Loucy (cell line): Measurements from ENCODE around the gene TEKT3.

Source experiments
- H2AFZ ChIP-seq: fragments of 200-600 bp; sonication (generic); 2 replicates; pipeline ENCODE4 v1.6.0; 2016; ENCODE audit warnings: antibody characterized with exemption, mild to moderate bottlenecking, low read length, moderate library complexity
- H3F3A ChIP-seq: fragments of 200-600 bp; 2 replicates; pipeline ENCODE4 v1.6.0; 2016; ENCODE audit warnings: antibody characterized with exemption, low read depth, mild to moderate bottlenecking
- H3K27me3 ChIP-seq: fragments of 200-600 bp; sonication (generic); 2 replicates; pipeline ENCODE4 v1.6.1; 2014; ENCODE audit warnings: low read length, mild to moderate bottlenecking; ENCODE audit not compliant: insufficient read depth, poor library complexity, severe bottlenecking
- H3K36me3 ChIP-seq: fragments of 200-600 bp; sonication (generic); 2 replicates; pipeline ENCODE4 v1.6.1; 2016; ENCODE audit warnings: low read length; ENCODE audit not compliant: insufficient read depth
- H3K4me1 ChIP-seq: fragments of 200-600 bp; sonication (generic); 2 replicates; pipeline ENCODE4 v1.5.1; 2014; ENCODE audit warnings: low read length, mild to moderate bottlenecking; ENCODE audit not compliant: insufficient read depth, poor library complexity, severe bottlenecking
- H3K4me2 ChIP-seq: fragments of 200-600 bp; sonication (generic); 2 replicates; pipeline ENCODE4 v1.6.0; 2014; ENCODE audit warnings: antibody characterized with exemption, low read length, low read depth, mild to moderate bottlenecking; ENCODE audit not compliant: poor library complexity, severe bottlenecking
- H3K4me3 ChIP-seq: fragments of 200-600 bp; sonication (generic); 2 replicates; pipeline ENCODE4 v1.5.1; 2014; ENCODE audit warnings: low read length, mild to moderate bottlenecking, mixed read lengths; ENCODE audit not compliant: poor library complexity, severe bottlenecking
- H3K79me2 ChIP-seq: fragments of 200-600 bp; sonication (generic); 2 replicates; pipeline ENCODE4 v1.6.1; 2014; ENCODE audit warnings: low read length; ENCODE audit not compliant: insufficient read depth
- H3K9ac ChIP-seq: fragments of 200-600 bp; sonication (generic); 2 replicates; pipeline ENCODE4 v1.6.0; 2014; ENCODE audit warnings: mild to moderate bottlenecking, low read depth, low read length, moderate library complexity; ENCODE audit not compliant: poor library complexity, severe bottlenecking
- H3K9me2 ChIP-seq: fragments of 200-600 bp; sonication (generic); replicated peaks from 2 replicates; pipeline ENCODE4 v1.6.1; 2016; ENCODE audit warnings: low read depth, low read length, mixed read lengths
- H3K9me3 ChIP-seq: fragments of 200-600 bp; sonication (generic); 2 replicates; pipeline ENCODE4 v1.6.1; 2014; ENCODE audit warnings: mild to moderate bottlenecking, antibody characterized with exemption, low read length, low read depth; ENCODE audit not compliant: insufficient read depth
- H4K20me1 ChIP-seq: fragments of 200-600 bp; sonication (generic); 2 replicates; pipeline ENCODE4 v1.6.0; 2014; ENCODE audit warnings: antibody characterized with exemption, low read length, mild to moderate bottlenecking; ENCODE audit not compliant: insufficient read depth, poor library complexity, severe bottlenecking
- CTCF ChIP-seq: fragments of 200-600 bp; sonication (generic); conservative IDR thresholded peaks from 2 replicates; pipeline ENCODE4 v1.5.1; 2014; ENCODE audit warnings: mild to moderate bottlenecking, antibody characterized with exemption, low read length
- EZH2phosphoT487 ChIP-seq: fragments of 200-600 bp; IDR thresholded peaks from 2 replicates; pipeline ENCODE4 v1.6.1; 2018; ENCODE audit warnings: antibody characterized with exemption, mild to moderate bottlenecking, moderate library complexity, borderline replicate concordance

Gene TEKT3

GRCh38 chr17:15348021-15348420 lies 6.6 kb upstream of the TEKT3 start:
- no peaks in the 10 kb centered on the region for H3K27me3 ChIP-seq
- no peak overlapping the region for H3K9ac ChIP-seq
- no peaks in the 10 kb centered on the region for H3K9me3 ChIP-seq
- H3K79me2 ChIP-seq: no peaks in the 10 kb centered on the region
- no peaks in the 10 kb centered on the region for H3K4me1 ChIP-seq
- H3F3A ChIP-seq: no peaks in the 10 kb centered on the region
- TF ChIP-seq EZH2phosphoT487: no peak
- no peak for TF ChIP-seq CTCF
- no peaks in the 10 kb centered on the region for H4K20me1 ChIP-seq
- H3K9me2 ChIP-seq: no peaks in the 10 kb centered on the region
- H2AFZ ChIP-seq: no peak overlapping the region
- no peak overlapping the region for H3K4me2 ChIP-seq
- H3K36me3 ChIP-seq: no peaks in the 10 kb centered on the region
- H3K4me3 ChIP-seq: no peak overlapping the region

GRCh38 chr17:15346066-15346595 lies 4.7 kb upstream of the TEKT3 start:
- Histone ChIP-seq H3K79me2 (no peaks in the 10 kb centered on the region), H3K4me1 (no peaks in the 10 kb centered on the region), H3K36me3 (no peaks in the 10 kb centered on the region), H3K4me3 (no peak overlapping the region), H3K9me2 (no peaks in the 10 kb centered on the region), H2AFZ (no peak overlapping the region), H3K27me3 (no peaks in the 10 kb centered on the region), H3K9me3 (no peaks in the 10 kb centered on the region), H3K4me2 (no peak overlapping the region), H4K20me1 (no peaks in the 10 kb centered on the region), H3K9ac (no peak overlapping the region), H3F3A (no peaks in the 10 kb centered on the region)
- TF ChIP-seq EZH2phosphoT487: no peak
- TF ChIP-seq CTCF: no peak

GRCh38 chr17:15343749-15344148 lies 2.4 kb upstream of the TEKT3 start:
- Histone ChIP-seq H3K4me3 (no peak overlapping the region), H3F3A (no peaks in the 10 kb centered on the region)

More at GRCh38 chr17:15343749-15344148, 2.4 kb upstream of the TEKT3 start:
- H3K9me2 ChIP-seq: no peaks in the 10 kb centered on the region
- TF ChIP-seq EZH2phosphoT487 (no peak), CTCF (no peak)
- H3K4me1 ChIP-seq: no peaks in the 10 kb centered on the region
- H3K36me3 ChIP-seq: no peaks in the 10 kb centered on the region
- no peaks in the 10 kb centered on the region for H3K79me2 ChIP-seq
- H3K4me2 ChIP-seq: no peak overlapping the region
- H3K27me3 ChIP-seq: no peaks in the 10 kb centered on the region
- H2AFZ ChIP-seq: no peak overlapping the region
- no peaks in the 10 kb centered on the region for H4K20me1 ChIP-seq
- no peak overlapping the region for H3K9ac ChIP-seq
- no peaks in the 10 kb centered on the region for H3K9me3 ChIP-seq
